Coronary artery (tissue), 2 donors: ENCODE results near the gene HFE.
A peak's percentile ranks its signal among the peaks of the same experiment; 100 is the strongest.
"Not testable (repeated sequence)": the region's sequence is repeated elsewhere in the genome, so short reads cannot be mapped to it uniquely, and the experiment has no call there.

Experiments used
- DNase-seq: peaks from one replicate; pipeline ENCODE4 v3.0.0-alpha.2; 2017; ENCODE audit warnings: low spot score
- H3K27ac ChIP-seq, 2 donors: fragments of 200-600 bp; sonication (generic); one replicate each; pipeline ENCODE4 v1.5.1; 2016 to 2019
- H3K4me3 ChIP-seq: fragments of 200-600 bp; sonication (generic); 2 replicates; pipeline ENCODE4 v1.5.1; 2016; ENCODE audit warnings: mild to moderate bottlenecking, moderate library complexity
- CTCF ChIP-seq: fragments of 200-600 bp; sonication (generic); IDR thresholded peaks from one replicate; pipeline ENCODE4 v1.5.1; 2019; ENCODE audit warnings: antibody characterized with exemption

The HFE gene

GRCh38 chr6:26068036-26068435 is 19.2 kb upstream of the HFE start:
- Histone ChIP-seq H3K27ac (no peak overlapping the region), H3K4me3 (no peak overlapping the region)
- no peak for TF ChIP-seq CTCF
- DNase-seq = no peak

DNA sequence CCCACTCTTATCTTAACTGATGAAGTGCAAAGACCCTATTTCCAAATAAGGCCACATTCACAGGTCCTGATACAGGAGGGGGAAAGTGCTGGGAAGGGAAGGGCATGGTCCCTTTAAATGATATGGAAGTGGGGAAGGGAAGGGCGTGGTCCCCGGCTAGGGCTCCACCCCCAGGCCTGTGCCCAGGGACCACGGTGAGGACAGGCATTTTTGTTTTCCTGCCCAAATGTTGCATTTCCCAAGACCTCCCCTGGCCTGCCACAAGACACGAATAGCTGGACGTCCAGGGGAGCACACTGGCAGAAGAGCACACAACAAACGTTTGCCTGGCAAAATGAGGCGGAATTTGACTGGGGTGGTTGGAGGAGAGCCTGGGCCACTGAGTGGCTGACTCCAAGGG is 16.1 kb upstream of the HFE start:
- Histone ChIP-seq H3K27ac (no peak overlapping the region), H3K4me3 (peak overlapping the region; percentile 27)
- no peak for TF ChIP-seq CTCF
- no peak for DNase-seq

- DNase-seq = no peak
- TF ChIP-seq CTCF = no peak
- Histone ChIP-seq H3K27ac (no peak overlapping the region), H3K4me3 (no peak overlapping the region)
Observed at GRCh38 chr6:26075063-26075717, 12.0 kb upstream of the HFE start.

GRCh38 chr6:26078066-26078465 is 9.2 kb upstream of the HFE start:
- not testable (repeated sequence) for DNase-seq, H3K4me3 ChIP-seq, H3K27ac ChIP-seq

- not testable (repeated sequence) for H3K27ac ChIP-seq, DNase-seq, H3K4me3 ChIP-seq
Observed at GRCh38 chr6:26081096-26081495, 6.1 kb upstream of the HFE start.

DNA sequence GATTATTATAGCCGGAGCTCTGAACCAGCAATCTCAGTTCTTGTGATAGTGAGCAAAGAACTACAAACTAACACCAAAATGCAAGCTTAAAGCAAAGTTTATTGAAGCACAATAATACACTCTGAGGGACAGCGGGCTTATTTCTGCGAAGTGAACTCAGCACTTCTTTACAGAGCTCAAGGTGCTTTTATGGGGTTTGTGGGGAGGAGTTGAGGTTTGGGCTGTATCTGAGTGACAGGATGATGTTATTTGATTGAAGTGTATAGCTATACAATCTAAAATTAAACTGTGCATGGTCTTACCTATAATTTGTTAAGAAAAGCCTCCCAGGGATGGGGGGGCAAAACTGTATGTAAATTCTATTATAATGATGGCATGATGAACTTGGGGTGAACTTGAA is 1.0 kb upstream of the HFE start:
- DNase-seq = no peak
- TF ChIP-seq CTCF = no peak
- Histone ChIP-seq H3K27ac (no peak overlapping the region), H3K4me3 (no peak overlapping the region)

GRCh38 chr6:26088344-26088743 is 1.1 kb downstream of the HFE start:
- no peak for TF ChIP-seq CTCF
- DNase-seq = no peak
- peak overlapping the region; percentile 82 to 91 for H3K27ac ChIP-seq
- H3K4me3 ChIP-seq = peak overlapping the region; percentile 77

DNA sequence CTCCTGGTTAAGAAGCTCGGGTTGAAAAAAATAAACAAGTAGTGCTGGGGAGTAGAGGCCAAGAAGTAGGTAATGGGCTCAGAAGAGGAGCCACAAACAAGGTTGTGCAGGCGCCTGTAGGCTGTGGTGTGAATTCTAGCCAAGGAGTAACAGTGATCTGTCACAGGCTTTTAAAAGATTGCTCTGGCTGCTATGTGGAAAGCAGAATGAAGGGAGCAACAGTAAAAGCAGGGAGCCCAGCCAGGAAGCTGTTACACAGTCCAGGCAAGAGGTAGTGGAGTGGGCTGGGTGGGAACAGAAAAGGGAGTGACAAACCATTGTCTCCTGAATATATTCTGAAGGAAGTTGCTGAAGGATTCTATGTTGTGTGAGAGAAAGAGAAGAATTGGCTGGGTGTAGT is 2.0 kb downstream of the HFE start:
- no peak for TF ChIP-seq CTCF
- peak overlapping the region in 1 of 2 donors; percentile 91 for H3K27ac ChIP-seq
- no peak overlapping the region for H3K4me3 ChIP-seq
- no peak for DNase-seq
